Esophagus squamous epithelium (tissue), 5 donors: ENCODE measurements around the gene ARMC7. TPM values are rescaled to one million over a fixed set of nuclear protein-coding genes. Genes with fewer than 3 reads are reported as not detected.
A peak's percentile ranks its signal among the peaks of the same experiment; 100 is the strongest.

ENCODE experiments used
- DNase-seq: peaks from one replicate; lab custom pipeline; 2025; lab: John Stamatoyannopoulos, UW
- H3K27ac ChIP-seq, 4 donors: fragments of 200-600 bp; sonication (generic); one replicate each; pipeline ENCODE4 v1.5.1; 2016 to 2019; ENCODE audit warnings: mild to moderate bottlenecking in 1 of 4
- H3K27me3 ChIP-seq, 4 donors: fragments of 200-600 bp; sonication (generic); 1 replicate in 3 of 4; 2 replicates in 1 of 4; pipeline versions ENCODE4 v1.5.1 to v1.6.0; 2017 to 2021; ENCODE audit warnings: antibody characterized with exemption in 1 of 4
- H3K36me3 ChIP-seq, 3 donors: fragments of 200-600 bp; sonication (generic); one replicate each; pipeline ENCODE4 v1.5.1; 2016 to 2019
- H3K4me1 ChIP-seq, 3 donors: fragments of 200-600 bp; sonication (generic); one replicate each; pipeline ENCODE4 v1.5.1; 2017 to 2019
- H3K4me3 ChIP-seq, 4 donors: fragments of 200-600 bp; sonication (generic); 1 replicate in 3 of 4; 2 replicates in 1 of 4; pipeline ENCODE4 v1.5.1; 2016 to 2019; ENCODE audit warnings: mild to moderate bottlenecking in 2 of 4, moderate library complexity in 1 of 4
- H3K9me3 ChIP-seq, 3 donors: fragments of 200-600 bp; sonication (generic); one replicate each; pipeline ENCODE4 v1.5.1; 2016 to 2019
- POLR2A ChIP-seq, 4 donors: fragments of 450-650 bp; IDR thresholded peaks; one replicate each; pipeline ENCODE4 v1.6.1; 2017; ENCODE audit warnings: antibody characterized with exemption in 4 of 4, mild to moderate bottlenecking in 4 of 4, moderate library complexity in 3 of 4
- WGBS, 2 donors: methylation state at CpG; one replicate each; pipeline ENCODE4 v1.1.5; 2018; 5-methylcytosine and 5-hydroxymethylcytosine counted together
- intact Hi-C: fragments of 100-400 bp; cut with DNase I; formaldehyde crosslinking; loops from one replicate; pipeline ENCODE4 v1.15.0; 2022
- total RNA-seq, 4 donors: library from RNA; depleted of rRNA; stranded (reverse); fragments of >200 nt; gene quantifications; one replicate each; pipeline ENCODE4 v1.1.0, GENCODE V29; 2016
- TF ChIP-seq, protein P1 (sequence below), 6 experiments: fragments of 450-650 bp in 4 of 6; fragments of 200-600 bp in 2 of 6; sonication (generic) in 2 of 6; IDR thresholded peaks; one replicate each; pipeline ENCODE4 v1.5.1; 2016 to 2019; ENCODE audit warnings: antibody characterized with exemption in 6 of 6, mild to moderate bottlenecking in 4 of 6, moderate library complexity in 4 of 6
- donor health status: DM: yes; HTN: yes; CAD: no.

The ARMC7 gene
- total RNA-seq, 4 donors from 2014 or later, result 4.0 to 9.1 (median 5.3) TPM

DNA sequence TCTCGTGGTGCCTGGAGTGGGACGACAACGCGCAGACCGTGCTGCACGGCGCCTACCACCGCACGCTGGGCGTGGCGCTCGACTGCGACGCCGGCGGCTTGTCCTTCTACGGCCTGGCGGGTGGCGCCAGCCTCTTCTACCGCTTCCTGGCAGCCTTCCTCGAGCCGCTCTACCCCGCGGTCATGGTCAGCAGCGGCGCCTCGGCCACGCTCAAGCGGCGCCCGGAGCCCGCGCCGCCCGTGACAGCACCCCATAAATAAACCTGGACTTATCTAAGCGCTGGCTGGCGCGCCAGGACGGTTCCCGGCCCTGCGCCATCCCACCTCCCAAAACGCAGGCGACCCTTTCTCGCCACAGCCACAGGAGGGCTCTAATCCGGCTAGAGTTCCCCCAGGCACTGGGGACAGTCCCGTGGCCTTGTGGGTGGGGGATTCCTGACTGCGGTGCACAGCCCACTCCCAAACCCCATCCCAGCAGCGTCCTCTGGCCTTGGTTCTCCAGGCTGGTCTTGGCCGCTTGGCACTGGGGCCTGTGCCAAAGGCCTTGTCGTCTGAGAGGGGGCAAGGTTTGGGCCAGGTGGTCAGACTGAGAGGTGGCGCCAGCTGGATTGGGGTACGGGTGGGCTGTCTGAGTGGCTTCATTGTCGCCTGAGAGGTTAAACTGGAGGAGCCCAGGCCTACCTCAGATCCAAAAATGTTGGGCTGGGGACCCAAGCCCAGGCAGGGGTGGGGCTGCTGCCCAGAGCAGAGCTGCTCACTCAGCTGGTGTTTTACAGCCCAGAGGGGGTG is 32.1 kb upstream of the ARMC7 start:
- Histone ChIP-seq H3K27ac (peak overlapping the region; percentile 67 to 82 (median 74)), H3K27me3 (no peaks in the 10 kb centered on the region), H3K4me1 (peaks cover 17 to 45% (median 30%) of the 10 kb centered on the region in 3 donors), H3K9me3 (no peaks in the 10 kb centered on the region), H3K36me3 (no peaks in the 10 kb centered on the region), H3K4me3 (peak overlapping the region; percentile 21 to 66 (median 44))
- no peak for DNase-seq
- intact Hi-C loops, result no loop called here
- WGBS, 2 donors, result 13% methylated on average over 3 of the region's 53 CpGs; no CpG with 5 or more reads in 1 of the 2 donors
- TF ChIP-seq, protein P1, sequence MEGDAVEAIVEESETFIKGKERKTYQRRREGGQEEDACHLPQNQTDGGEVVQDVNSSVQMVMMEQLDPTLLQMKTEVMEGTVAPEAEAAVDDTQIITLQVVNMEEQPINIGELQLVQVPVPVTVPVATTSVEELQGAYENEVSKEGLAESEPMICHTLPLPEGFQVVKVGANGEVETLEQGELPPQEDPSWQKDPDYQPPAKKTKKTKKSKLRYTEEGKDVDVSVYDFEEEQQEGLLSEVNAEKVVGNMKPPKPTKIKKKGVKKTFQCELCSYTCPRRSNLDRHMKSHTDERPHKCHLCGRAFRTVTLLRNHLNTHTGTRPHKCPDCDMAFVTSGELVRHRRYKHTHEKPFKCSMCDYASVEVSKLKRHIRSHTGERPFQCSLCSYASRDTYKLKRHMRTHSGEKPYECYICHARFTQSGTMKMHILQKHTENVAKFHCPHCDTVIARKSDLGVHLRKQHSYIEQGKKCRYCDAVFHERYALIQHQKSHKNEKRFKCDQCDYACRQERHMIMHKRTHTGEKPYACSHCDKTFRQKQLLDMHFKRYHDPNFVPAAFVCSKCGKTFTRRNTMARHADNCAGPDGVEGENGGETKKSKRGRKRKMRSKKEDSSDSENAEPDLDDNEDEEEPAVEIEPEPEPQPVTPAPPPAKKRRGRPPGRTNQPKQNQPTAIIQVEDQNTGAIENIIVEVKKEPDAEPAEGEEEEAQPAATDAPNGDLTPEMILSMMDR (IDR thresholded peaks at IDR 0.05), result peak in 2 of 6 experiments; percentile 6 to 21
- TF ChIP-seq POLR2A (IDR thresholded peaks at IDR 0.05), result peak in 1 of 4 donors; percentile 24

DNA sequence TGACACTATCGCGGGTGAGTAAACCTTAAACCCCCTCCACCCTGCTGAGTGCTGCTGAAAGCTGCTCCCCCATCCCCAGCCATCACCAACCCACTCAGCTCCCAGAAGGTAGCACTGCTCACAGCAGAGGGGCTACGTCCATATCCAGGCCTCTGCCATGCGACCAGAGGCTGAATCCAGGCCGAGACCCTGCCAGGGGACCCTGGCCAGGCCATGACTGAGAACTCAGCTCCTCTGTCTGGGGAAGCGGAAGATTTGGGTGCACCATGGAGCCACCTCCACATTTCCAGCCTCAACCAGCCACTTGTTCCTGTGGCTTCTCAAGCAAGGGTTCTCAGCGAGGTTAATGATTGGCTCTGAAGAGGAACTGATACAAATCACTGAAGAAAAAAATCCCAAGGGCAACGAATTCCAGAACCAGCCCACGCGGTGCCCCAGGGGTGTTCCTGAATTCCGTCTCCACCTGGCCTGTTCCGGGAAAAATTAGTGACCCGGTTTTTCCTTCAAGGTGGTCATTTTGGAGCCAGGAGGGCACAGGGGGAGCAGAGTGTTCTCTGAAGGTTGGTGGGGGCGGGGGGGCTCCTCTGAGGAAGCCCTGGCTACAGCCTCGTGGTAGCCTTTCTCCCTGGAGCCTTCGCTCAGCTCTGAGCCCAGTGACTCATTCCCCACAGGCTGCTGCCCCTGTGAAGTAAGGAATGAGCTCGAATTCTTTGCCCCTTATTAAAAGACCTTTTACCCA is 31.3 kb upstream of the ARMC7 start:
- Histone ChIP-seq H3K27me3 (no peaks in the 10 kb centered on the region), H3K4me1 (peaks cover 17 to 44% (median 30%) of the 10 kb centered on the region in 3 donors), H3K4me3 (no peak overlapping the region), H3K27ac (peak overlapping the region in 3 of 4 donors; percentile 69 to 82 (median 78)), H3K9me3 (no peaks in the 10 kb centered on the region), H3K36me3 (no peaks in the 10 kb centered on the region)
- whole genome bisulfite sequencing, 2 donors, result 42 to 55% methylated on average over 5 to 10 of the region's 17 CpGs
- no peak for DNase-seq
- intact Hi-C loops, result no loop called here
- TF ChIP-seq, protein P1 (IDR thresholded peaks at IDR 0.05), result no peak
- no peak for TF ChIP-seq POLR2A (IDR thresholded peaks at IDR 0.05)

DNA sequence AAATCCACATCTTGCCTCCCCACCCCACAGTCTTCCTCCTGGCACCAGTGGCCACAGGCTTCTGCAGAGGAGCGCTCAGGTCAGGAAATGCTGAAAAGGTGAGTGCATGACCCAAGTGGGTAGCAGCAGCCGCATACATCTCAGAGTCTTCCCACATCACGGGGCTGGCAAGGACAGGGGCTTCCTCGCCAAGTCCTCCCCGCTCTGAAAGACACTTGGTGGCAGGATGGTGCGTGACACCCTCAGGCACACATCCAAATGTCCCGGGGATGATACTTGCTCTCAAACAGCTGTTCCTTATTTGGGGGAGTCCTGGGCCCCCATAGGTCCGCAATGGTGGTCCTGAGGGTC is 30.8 kb upstream of the ARMC7 start:
- Histone ChIP-seq H3K36me3 (no peaks in the 10 kb centered on the region), H3K27me3 (no peaks in the 10 kb centered on the region), H3K4me1 (peaks cover 17 to 44% (median 30%) of the 10 kb centered on the region in 3 donors), H3K4me3 (no peak overlapping the region), H3K27ac (no peak overlapping the region), H3K9me3 (no peaks in the 10 kb centered on the region)
- DNase-seq, result no peak
- no peak for TF ChIP-seq POLR2A (IDR thresholded peaks at IDR 0.05)
- TF ChIP-seq, protein P1 (IDR thresholded peaks at IDR 0.05), result peak in 1 of 6 experiments; percentile 11
- no CpG with 5 or more reads among the region's 8 CpGs for WGBS, 2 donors
- intact Hi-C loops, result no loop called here

DNA sequence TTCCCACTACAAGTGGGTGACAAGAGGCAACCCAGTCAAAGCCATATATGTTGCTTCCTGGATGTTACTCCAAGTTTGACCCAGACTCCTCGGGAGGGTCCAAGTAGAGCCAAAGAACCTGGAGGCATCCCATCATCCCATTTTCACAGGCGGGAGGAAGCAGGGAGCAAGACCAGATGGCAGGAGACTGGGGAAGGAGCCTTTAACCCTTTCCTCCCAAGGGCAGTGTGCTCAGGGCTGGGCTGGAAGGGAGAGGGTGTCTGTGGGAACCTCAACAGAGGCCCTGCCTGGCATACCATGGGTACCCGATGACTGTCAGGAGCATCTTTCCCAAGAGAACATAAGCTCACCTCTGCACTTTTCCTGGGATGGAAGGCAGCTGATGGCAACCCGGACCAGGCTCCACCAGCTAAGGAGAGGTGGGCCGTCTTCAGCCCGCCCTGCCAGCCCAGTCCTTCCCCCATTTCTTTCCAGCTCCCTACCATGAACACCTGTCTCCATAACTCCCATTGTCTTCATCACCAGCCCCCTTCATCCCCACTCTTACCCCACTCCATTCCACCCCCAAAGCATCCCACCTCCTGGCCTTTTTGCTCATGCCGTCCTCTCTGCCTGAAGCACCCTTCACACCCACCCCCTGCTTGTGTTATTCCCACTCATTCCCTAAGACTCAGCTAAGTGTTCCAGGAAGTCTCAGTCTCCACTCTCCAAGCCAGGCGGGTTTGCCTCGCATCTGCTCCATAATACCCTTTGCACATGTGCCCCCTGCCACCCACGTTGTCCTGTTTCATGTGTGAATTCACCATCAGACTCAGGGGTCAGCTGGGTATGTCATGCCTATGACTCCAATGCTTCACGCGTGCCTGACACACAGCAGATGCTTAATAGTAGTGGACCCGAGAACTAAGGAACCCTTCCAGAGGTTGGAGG is 27.9 kb upstream of the ARMC7 start:
- Histone ChIP-seq H3K9me3 (no peaks in the 10 kb centered on the region), H3K4me1 (peaks cover 17 to 60% (median 31%) of the 10 kb centered on the region in 3 donors), H3K27ac (no peak overlapping the region), H3K36me3 (no peaks in the 10 kb centered on the region), H3K4me3 (no peak overlapping the region), H3K27me3 (no peaks in the 10 kb centered on the region)
- no peak for DNase-seq
- TF ChIP-seq, protein P1 (IDR thresholded peaks at IDR 0.05), result no peak
- no peak for TF ChIP-seq POLR2A (IDR thresholded peaks at IDR 0.05)
- intact Hi-C loops, result no loop called here
- 85 to 87% methylated on average over 11 of the region's 13 CpGs for WGBS, 2 donors
